IPS-NIHi11 (cell line): Measurements from ENCODE around the gene RAD51D.
"Not testable (repeated sequence)": the region's sequence is repeated elsewhere in the genome, so short reads cannot be mapped to it uniquely, and the experiment has no call there.

Experiments
- DNase-seq: peaks from one replicate; pipeline ENCODE4 v3.0.0; 2012; ENCODE audit warnings: mixed read lengths, low spot score

RAD51D gene

DNA sequence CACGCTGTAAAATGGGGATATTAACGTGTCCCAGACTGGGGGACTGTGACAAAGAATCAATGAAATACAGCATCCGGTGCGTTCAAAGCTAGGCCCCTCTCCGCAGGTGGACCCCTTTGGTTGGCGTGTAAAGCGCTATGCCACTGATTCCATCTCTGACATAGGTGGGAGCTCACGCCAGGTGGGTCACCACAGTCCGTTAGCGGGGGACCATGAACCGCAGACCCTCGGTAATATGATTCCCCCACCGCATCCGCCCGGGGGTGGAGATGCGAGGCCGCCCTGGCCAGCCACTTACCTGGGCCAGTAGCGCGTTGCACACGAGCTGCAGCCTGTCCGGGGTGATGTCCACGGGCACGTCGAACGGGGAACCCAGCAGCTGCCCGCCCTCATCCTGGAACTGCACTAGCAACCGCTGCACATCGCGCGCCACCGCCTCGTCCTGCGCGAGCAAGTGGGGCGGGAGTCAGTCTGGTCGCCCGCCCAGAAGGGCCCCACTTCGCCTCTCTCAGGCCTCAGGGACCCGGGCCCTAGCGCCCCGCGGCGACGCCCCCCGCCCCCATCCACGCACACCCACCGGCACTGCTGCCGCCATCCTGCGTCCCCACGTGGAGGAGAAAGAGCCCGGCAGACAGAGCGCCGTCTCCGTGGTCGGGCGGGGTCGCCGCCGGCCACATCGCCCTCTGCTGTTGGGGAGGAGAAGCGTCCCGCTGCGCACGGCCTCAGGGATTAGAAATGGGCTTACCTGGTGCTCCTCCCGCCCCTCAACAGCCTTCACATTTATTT, 22.2 kb upstream of the RAD51D start, which contains the start of gene NLE1:
Gene NLE1 (minus strand): TSS at position 623 of the 786 bp plus-strand sequence. CDS start 28 bp downstream, at position 595.
- DNase-seq, result peak; percentile 93

DNA sequence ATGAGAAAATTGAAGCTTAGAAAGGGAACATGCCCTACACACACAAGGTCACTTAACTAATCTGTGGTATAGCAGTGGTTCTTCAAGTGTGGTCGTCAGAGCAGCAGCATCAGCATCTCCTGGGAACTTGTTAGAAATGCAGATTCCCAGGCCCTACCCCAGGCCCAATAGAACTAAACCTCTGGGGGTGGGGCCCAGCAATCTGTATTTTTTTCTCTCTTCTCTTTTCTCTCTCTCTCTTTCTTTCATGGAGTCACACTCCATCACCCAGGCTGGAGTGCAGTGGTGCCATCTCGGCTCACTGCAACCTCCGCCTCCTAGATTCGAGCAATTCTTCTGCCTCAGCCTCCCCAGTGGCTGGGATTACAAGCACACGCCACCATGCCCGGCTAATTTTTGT, 18.6 kb upstream of the RAD51D start:
- no peak for DNase-seq

DNA sequence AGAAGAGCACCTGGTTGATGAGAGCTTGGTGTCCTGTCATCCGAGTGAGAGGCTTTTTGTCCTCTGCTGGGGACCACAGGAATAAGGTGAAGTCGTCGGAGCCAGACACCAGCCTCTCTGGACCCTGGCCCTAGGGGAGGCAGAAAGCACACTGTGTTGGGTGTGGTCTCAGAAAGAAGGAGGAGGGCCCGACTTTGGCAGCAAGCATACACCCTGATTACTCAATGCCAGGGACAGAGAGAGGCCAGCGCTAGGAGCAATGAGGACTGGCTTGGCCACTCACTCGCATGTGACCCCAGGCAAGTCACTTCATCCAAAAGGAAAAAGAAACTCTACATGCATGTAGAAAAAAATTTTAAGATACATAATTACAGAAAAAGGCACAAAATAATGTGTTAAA, 15.7 kb upstream of the RAD51D start:
- DNase-seq, result no peak

DNA sequence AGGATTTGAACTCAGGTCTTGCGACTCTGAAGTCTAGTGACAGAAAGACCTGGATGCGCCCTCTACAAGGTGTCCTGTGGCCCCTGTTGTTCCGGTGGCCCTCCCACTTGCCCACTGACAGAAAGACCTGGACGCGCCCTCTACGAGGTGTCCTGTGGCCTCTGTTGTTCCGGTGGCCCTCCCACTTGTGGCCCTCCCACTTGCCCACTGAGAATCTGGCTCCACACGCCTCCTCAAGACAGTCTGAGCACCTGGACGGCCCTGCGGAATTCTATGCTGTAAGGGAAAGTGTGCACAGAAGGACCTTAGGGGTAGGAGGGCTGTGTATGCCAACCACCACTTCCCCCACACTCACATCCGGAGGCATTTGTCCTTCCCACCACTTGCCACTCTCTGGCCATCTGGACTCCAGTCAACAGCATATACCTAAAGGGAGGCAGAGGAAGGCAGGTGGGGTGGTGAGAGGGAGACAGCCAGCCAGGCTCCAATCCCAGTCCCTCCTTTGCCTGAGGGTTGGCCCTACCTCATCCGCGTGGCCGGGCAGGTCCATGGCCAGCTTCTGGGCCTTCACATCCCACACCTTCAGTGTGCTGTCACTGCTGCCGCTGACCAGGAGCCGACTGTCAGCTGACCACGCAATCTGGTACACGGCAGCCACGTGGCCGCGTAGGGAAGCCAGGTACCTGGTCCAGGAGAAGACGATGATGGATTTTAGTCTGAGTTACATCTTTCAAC, 13.3 kb upstream of the RAD51D start:
- no peak for DNase-seq

DNA sequence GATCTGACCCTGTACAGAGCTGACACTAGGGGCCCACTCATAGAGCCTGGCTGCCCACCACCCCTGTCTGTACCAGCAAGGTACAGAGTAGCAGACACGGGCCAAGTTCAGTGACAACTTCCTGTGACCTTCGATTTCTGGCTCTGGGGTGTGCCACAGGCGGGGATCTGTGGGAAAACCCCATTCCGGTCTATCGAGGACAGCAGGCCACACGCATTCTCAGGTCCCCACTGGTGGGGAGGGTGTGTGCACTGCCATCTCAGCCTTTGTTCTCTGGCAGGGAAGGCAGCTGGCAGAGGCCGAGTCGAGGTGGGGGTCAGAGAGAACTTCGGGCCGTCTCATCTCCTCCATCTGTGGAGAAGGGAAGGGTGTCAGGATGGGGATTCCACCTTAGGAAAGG, 12.4 kb upstream of the RAD51D start:
- no peak for DNase-seq

DNA sequence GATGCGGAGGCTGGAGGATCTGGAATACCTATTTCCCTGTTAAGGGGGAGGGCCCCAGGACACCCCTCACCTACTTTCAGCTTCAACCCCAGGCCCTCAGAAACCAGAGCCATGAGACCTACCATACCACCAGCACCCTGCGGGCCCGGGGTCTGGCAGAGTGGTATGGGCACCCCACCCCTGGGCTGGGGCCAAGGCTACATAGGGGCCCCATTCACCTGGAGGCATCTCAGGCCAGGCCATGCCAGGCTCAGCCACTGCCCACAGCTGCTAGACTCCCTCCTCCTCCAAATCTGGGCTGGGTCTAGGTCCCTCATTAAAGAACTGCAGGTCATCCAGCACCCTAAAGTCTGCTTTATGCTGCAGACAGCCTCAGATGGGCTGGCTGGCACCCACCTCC, 10.7 kb upstream of the RAD51D start:
- DNase-seq, result no peak

DNA sequence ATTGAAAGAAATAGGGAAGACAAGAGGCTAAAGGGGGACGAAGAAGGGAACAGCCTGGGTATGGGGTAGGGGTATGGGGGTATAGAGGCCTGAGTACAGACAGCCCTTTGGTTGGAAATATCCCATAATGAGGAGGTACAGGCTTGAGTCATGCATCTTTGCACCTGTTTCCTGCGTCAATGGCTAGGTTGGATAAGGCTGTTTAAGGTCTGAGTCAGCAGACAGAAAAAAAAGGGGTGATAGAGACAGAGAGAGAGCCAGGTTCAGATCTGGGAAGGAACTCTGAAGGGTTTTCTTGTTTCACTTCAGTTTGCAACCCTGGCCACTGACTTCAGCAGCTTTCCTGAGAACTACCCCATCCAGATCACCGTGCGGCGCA, 10.3 kb upstream of the RAD51D start:
- DNase-seq, result no peak

DNA sequence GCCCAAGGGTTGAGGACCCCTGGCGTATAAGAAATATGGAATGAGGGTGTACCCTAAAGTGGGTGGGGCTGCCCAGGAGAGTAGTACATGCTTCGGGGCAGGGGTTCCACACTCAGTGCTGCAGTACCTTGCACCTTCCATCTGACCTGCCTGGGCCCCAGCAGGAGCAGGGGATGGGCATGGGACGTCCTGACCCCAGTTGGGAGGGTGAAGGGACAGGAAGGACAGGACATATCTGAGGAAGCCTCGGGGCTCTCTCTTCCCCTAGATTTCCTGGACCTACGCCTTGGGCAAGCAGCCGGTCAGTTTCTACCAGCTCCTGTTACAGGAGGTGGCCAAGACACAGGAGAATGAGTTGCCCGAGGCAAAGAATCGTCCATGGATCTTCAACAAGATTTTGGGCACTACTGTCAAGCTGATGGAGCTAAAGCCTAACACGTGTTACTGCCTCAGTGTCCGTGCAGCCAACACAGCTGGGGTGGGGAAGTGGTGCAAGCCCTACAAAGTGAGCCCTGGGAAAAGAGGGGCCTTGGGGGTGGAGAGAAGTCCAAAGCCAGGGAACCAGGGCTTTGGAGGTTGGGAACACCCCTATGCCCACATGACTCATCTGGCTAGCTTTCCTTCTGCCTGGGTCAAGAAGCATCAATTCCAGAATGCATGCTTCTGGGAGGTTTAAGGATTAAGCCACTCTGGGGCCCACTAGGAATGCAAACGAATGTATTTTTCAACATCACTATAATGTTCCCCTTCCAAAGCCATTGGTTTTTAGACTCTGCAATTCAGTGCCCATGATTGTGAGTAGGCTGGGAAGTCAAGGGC, 9.7 kb upstream of the RAD51D start:
- no peak for DNase-seq

DNA sequence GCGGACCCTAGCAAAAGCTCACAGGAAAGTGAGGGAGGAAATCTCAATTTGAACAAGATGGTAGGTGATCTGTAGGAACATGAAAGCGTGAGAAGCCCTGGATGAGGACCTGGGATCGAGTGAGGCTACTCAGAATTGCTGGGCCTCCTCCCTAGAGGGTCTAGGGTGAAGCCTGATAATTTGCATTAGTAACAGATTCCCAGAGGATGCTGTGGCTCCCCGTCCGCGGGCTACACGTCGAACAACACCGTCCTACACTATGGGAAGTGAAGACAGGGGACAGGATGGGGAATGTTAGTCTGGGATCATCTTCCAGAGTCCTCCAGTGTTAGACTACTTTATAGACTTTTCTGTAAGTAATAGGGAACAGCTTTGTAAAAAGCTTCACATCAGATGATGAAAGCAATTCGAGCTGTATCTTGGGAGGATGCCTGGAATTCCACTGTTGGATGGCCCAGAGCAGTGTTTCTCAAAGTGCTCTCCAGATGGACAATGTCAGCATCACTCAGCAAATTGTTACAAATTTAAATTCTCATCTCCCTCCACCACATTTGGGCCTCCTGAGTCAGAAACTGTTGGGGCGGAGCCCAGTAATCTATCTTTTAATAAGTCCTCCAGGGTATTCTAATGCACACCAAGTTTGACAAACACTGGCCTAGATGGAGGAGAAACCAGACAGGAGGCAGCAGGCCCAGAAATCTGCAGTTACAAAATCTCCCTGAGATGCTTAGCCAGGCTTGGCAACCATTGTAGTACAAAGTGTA, 8.3 kb upstream of the RAD51D start:
- DNase-seq, result no peak

DNA sequence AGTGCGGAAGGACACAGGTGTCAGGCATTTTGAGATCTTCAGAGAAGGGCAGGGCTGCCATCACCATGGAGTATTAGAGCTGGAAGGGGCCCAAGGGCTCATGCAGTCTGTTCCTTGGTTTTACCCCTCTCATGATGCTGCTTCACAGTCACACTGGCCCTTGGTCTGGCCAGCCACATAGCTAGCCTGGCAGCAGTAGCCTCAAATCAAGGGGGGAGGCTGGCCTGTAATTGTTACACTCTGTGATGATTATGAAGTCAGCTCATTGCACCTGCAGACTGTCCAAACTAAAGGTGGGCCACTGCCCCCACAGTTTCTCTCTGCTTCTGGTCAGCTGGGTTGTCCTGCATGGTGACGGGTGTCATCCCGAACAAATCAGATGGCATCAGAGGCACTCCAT, 1.7 kb upstream of the RAD51D start, which contains the start of gene FNDC8:
Gene FNDC8 (plus strand): TSS at position 301 of the 400 bp plus-strand sequence. CDS start 79 bp downstream, at position 380.
- DNase-seq, result no peak

DNA sequence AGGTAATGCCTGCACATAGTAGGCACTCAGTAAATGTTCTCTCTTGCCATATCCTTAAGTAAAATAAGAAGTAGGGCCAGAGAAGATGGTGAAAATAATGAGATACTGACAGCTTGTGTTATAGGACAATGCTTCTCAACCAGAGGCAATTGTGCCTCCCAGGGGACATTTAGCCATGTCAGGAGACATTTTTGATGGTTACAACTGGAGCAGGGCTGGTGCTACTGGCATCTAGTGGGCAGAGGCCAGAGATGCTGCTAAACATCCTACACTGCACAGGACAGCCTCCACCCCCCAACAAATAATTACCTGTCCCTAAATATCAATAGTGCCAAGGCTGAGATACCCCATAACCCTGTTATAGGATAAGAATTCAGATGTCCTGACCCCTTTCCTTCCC, 1.7 kb downstream of the RAD51D start:
- DNase-seq, result no peak

DNA sequence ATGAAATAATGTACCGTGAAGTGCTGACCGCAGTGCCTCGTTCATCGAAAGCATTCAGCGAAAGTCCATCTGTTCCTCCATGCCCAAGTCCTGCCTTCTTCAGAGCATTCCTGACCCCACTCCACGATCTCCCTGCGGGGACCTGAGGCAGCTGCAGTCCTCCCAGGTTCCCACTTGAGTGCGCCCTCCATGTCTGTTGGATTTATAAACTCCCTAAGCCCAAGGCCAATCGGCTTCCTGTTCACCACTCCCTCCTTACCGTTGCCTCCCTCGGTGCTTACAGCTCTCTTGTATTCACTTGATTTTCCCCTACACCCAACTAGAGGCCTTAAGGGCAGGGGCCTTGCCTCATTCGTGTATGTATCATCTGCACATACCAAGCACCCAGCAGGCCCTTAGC, 2.8 kb downstream of the RAD51D start:
- DNase-seq, result no peak

DNA sequence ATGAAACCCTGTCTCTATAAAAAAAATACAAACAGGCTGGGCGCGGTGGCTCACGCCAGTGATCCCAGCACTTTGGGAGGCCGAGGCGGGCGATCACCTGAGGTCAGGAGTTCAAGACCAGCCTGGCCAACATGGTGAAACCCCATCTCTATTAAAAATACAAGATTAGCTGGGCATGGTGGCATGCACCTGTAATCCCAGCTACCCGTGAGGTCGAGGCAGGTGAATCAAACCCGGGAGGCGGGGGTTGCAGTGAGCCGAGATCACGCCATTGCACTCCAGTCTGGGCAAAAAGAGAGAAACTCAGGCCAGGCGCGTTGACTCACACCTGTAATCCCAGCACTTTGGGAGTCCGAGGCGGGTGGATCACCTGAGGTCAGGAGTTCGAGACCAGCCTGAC, 8.9 kb downstream of the RAD51D start:
- DNase-seq, result not testable (repeated sequence)

DNA sequence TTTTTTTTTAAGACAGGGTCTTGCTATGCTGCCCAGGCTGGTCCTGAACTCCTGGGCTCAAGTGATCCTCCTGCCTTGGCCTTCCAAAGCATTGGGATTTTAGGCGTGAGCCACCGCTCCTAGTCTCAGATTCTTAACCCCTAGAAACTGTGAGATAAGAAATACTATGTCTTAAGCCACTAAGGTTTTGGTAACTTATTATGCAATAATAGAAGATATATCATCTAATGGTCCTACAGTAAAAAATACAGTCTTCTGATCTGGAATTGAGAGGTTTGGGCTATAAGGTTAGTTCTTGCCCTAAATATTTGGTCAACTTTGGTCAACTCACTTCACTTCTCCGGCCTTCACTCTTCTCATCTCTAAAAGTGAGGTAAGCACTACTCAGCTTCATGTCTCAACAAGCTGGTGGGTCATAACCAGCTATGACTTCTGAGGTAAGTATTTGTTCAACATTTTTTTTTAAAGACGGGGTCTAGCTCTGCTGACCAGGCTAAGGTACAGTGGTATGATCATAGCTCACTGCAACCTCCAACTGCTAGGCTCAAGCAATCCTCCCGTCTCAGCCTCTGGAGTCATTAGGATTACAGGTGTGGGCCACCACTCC, 14.7 kb downstream of the RAD51D start:
- DNase-seq, result no peak

DNA sequence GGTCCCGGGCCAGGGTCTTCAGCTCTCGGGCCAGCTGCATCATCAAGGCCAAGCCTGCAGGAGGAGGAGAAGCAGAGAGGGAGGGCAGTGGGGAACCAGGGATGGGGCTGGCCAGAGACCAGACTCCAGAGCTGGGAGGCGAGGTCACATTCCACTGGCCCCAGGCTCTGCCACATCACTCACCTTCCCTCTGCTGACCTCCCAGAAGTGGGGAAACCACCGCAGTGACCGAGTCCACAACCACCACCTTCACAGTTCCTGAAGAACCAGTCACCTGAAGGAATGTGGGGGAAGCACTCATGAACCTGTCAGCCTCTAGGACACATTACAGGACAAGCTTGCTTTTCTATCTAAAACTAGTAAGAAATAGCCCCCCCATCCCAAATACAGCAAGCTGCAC, 16.4 kb downstream of the RAD51D start:
- no peak for DNase-seq

DNA sequence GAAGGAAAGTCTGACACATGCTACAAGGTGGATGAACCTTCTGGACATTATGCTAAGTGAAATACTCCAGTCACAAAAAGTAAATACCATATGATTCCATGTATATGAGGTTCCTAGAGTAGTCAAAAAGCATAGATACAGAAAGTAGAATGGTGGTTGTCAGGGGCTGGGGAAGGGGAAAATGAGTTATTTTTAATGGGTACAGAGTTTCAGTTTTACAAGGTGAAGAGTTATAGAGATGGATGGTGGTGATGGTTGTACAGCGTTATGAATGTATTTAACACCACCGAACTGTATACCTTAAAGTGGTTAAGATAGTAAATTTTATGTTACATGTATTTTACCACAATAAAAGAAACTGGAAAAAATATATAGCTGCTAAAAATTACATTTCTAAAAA, 17.9 kb downstream of the RAD51D start:
- DNase-seq, result no peak

DNA sequence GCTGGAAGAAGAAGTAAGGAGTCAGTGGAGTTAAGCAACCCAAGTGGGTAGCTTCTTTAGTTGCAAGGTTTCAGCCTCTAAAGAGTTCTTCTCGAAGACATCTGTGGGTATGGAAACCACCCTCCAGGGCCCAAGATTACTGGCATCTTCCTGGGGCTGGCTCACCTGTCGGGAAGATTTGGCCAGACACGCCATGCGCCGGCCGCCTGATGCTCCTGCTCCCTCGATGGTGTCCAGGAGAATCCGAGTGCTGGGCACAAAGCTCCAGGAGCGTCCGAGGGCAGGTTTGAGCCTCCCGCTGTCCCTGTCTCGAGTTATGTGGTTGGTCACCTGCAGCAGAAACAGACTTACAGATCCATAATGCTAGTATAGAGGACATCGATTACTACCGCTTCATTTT, 18.6 kb downstream of the RAD51D start:
- no peak for DNase-seq

DNA sequence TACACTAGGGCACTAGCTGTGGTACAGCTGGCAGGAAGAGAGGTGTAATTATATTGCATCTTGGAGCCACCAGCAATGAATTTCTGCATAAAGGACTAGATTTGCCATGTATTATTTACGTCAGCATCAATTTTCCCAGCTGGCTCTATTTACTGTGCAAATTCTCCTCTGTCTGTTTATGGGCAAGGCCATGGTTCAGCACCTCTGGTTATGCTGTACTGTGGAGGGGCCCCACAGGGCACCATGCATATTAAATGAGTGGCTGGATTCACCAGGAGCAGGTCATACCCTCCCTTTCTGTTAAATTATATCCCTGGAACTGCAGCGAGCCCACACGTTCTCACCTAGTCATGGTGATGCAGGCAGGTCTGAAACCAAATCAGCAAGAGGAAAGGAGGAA, 19.8 kb downstream of the RAD51D start:
- DNase-seq, result no peak

DNA sequence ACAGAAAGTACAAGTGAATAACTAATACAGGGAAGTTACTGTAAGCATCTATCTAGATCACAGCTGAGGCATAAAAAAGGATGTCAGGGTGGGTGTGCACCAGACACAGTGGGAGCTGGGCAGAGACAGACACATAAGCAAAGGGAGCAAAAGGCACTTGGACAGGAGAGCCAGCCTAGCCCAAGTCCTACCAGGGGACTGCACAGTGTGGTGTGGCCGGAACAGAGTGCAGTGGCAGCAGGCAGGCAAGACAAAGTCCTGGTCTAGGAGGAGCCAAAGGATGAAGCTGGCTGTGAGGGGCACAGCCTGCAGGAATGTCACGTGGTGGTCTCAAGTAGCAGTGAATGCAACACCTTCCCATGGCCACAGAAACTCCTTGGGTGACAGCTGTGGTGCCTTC, 21.9 kb downstream of the RAD51D start:
- DNase-seq, result no peak

DNA sequence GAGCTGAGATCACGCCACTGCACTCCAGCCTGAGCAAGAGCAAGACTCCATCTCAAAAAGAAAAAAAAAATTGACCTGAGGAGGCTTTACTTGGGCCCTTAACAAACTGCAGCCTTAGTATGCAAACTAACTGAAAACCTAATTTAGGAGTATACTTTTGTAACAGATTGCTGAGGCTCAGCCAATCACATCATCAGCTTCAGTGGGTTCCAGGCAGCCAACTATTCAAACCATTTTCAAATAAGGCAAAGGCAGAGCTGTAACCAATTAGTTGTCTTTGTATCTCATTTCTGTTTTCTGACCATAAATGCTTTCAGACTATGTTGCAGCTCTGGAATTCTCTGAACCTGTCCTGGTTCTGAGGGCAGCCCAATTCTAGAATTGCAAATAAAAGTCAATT, 23.9 kb downstream of the RAD51D start:
- no peak for DNase-seq

DNA sequence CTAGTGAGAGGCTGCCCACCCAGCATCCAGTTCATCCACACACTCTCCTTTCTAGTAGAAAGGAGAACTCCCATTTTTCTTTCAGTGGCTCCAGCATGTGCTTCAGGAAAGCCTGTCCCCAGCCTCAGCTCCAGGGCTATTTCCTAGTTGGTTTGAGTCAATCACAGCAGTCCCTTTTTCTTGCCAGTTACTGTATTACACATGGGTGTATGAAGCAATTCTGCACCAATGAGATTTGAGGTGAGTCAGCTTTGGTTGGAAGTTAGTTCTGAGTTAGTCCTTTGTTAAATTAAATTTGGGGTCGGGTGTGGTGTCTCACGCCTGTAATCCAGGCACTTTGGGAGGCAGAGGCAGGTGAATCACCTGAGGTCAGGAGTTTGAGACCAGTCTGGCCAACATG, 24.8 kb downstream of the RAD51D start:
- no peak for DNase-seq
